HS-27A (cell line): ENCODE data around the gene GPR143.
"Not testable (repeated sequence)": the region's sequence is repeated elsewhere in the genome, so short reads cannot be mapped to it uniquely, and the experiment has no call there.

Source experiments
- DNase-seq: peaks from one replicate; pipeline ENCODE4 v3.0.0-alpha.2; 2012; ENCODE audit warnings: low read depth, missing footprints

GPR143 gene

GRCh38 chrX:9768321-9768839, 2.7 kb upstream of the GPR143 start:
- not testable (repeated sequence) for DNase-seq

GRCh38 chrX:9767375-9767774, 1.7 kb upstream of the GPR143 start:
- no peak for DNase-seq

GRCh38 chrX:9765072-9765736, 443 bp downstream of the GPR143 start:
- no peak for DNase-seq

GRCh38 chrX:9759337-9759736, 6.3 kb downstream of the GPR143 start:
- no peak for DNase-seq

- no peak for DNase-seq
These were observed 7.5 kb downstream of the GPR143 start for GRCh38 chrX:9758021-9758638.

GRCh38 chrX:9757366-9757765, 8.3 kb downstream of the GPR143 start:
- no peak for DNase-seq

- no peak for DNase-seq
These were observed 16.4 kb downstream of the GPR143 start for GRCh38 chrX:9749146-9749692.

GRCh38 chrX:9747644-9748043, 18.0 kb downstream of the GPR143 start:
- no peak for DNase-seq

GRCh38 chrX:9746148-9746888, 19.3 kb downstream of the GPR143 start:
- no peak for DNase-seq

- DNase-seq: no peak
These were observed 20.1 kb downstream of the GPR143 start for GRCh38 chrX:9745417-9746115.

GRCh38 chrX:9739130-9739529, 26.5 kb downstream of the GPR143 start:
- no peak for DNase-seq

- DNase-seq: no peak
These were observed 27.5 kb downstream of the GPR143 start for GRCh38 chrX:9738151-9738550.

GRCh38 chrX:9737363-9737762, 28.3 kb downstream of the GPR143 start:
- DNase-seq: no peak

- no peak for DNase-seq
These were observed 34.9 kb downstream of the GPR143 start for GRCh38 chrX:9730752-9731151.

GRCh38 chrX:9730078-9730477, 35.6 kb downstream of the GPR143 start:
- DNase-seq: no peak

GRCh38 chrX:9729171-9729885, 36.3 kb downstream of the GPR143 start:
- DNase-seq: no peak

- no peak for DNase-seq
These were observed 37.4 kb downstream of the GPR143 start for GRCh38 chrX:9728261-9728660.

GRCh38 chrX:9724711-9725110, 40.9 kb downstream of the GPR143 start:
- no peak for DNase-seq

- DNase-seq: no peak
These were observed 48.3 kb downstream of the GPR143 start for GRCh38 chrX:9717376-9717775.

GRCh38 chrX:9710332-9710731, 55.3 kb downstream of the GPR143 start:
- no peak for DNase-seq

GRCh38 chrX:9708923-9709553, 56.6 kb downstream of the GPR143 start:
- DNase-seq: no peak
